Activated CD4-positive, alpha-beta T cell treated with anti-CD3 and anti-CD28 coated beads, Interleukin-10, Interleukin-2, amounts not matched to agents 100 ng/mL and 50 ng/mL, durations not matched to agents 16 hours and 8 hours (primary cell): ENCODE results near the gene NMU.
"Not testable (repeated sequence)": the region's sequence is repeated elsewhere in the genome, so short reads cannot be mapped to it uniquely, and the experiment has no call there.

Experiments
- DNase-seq: peaks from one replicate; pipeline ENCODE4 v3.0.0-alpha.2; 2020

The NMU gene

GRCh38 chr4:55618546-55619143, 17.5 kb downstream of the NMU start:
- no peak for DNase-seq

GRCh38 chr4:55617587-55618197, 18.4 kb downstream of the NMU start:
- DNase-seq: peak; percentile 63

- DNase-seq: no peak
These were observed 21.1 kb downstream of the NMU start for GRCh38 chr4:55615008-55615407.

DNA sequence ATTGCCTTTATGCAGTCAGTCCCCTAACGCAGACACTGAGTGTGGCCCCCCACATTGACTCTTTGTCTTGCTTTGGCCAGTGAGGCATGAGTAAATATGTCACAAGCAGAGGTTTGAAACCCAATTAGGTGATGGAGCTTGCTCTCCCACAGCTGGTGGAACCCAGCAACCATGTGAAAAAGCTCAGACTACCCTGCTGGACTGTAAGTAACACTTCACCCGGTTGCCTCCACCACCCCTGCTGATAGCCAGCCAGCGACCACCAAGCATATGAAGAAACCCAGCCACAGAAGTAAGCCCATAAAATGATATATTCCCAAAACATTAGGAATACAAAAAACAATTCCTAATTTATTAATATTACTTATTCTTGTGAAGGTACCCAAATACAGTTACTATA, 22.5 kb downstream of the NMU start:
- no peak for DNase-seq

DNA sequence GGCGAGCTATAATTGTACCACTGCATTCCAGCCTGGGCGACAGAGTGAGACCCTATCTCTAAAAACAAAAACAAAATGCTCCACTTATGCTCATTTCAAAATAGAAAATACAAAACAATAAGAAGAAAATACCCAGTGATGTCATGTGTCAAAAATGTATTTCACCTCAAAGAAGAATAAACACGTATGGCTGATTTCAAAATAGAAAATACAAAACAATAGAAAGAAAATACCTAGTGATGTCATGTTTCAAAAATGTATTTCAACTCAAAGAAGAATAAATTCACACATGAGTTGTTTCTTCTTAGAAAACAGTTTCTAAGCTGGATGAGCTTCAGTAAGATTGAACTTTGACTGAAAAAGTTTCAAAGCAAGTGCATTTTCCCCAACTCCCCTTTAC, 23.8 kb downstream of the NMU start:
- no peak for DNase-seq

GRCh38 chr4:55611358-55612059, 24.6 kb downstream of the NMU start:
- DNase-seq: no peak

GRCh38 chr4:55610381-55610780, 25.7 kb downstream of the NMU start:
- DNase-seq: no peak

- DNase-seq: no peak
These were observed 26.7 kb downstream of the NMU start for GRCh38 chr4:55609393-55609866.

DNA sequence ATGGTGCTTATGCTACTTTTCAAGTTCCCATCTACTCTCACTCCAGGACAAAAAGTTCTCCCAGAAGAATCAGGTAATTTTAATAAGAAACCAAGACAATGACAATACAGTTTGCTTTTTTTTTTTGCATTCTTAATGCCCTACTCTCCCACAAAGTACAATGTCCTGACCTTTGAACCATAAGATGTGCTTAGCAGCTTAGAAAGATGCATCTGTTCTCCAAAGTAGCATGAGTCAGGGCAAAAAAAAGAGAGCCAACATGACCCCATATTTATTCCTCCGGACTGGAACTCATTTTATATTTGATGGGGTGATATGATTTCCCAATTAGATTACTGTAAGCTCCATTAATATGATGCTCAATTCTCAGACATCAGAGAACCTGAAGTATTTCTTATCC, 27.5 kb downstream of the NMU start:
- no peak for DNase-seq

GRCh38 chr4:55604996-55605395, 31.1 kb downstream of the NMU start:
- no peak for DNase-seq

- no peak for DNase-seq
These were observed 35.5 kb downstream of the NMU start for GRCh38 chr4:55600640-55601039.

DNA sequence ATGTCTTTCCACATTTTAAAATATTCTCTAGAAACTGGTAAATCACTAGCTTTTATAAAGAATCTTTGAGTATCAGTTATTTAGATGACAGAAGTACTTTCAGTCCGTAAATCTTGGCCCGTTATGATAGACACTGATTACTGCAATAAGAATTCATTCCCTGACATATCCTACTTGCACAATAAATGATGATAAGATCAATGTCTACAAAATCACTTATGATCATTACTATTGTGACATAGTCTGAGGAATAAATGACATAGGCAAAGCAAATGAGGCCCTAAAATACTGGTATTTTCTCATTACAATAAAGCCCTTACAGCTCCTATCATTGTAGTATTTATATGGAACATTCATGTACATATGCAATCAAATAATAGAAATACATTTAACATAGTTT, 37.5 kb downstream of the NMU start:
- no peak for DNase-seq

GRCh38 chr4:55592014-55592413, 44.1 kb downstream of the NMU start, which contains the start of gene PDCL2:
Gene PDCL2, minus strand, starts transcription at chr4:55592245. Its CDS starts 136 bp downstream, at chr4:55592109.
- no peak for DNase-seq

DNA sequence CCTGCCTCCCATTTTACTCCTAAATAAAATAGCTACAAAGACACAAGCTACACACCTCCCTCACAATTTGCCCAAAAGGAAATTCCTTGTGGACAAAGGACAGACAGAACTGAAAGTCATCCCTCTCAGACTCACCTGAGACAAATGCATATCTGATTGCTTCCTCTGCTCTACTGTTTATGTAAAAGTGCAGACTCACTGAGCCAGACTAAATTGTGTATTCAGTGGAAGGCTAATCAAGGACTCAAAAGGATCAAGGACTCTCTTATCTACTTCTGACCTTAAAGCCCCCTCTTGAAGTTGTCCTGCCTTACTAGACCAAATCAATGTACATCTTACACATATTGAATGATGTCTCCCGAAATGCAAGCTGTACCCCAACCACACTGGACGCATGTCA, 47.9 kb downstream of the NMU start:
- DNase-seq: no peak

- DNase-seq: not testable (repeated sequence)
These were observed 53.3 kb downstream of the NMU start for GRCh38 chr4:55582773-55583172.

- DNase-seq: no peak
These were observed 57.6 kb downstream of the NMU start for GRCh38 chr4:55578341-55579010.

DNA sequence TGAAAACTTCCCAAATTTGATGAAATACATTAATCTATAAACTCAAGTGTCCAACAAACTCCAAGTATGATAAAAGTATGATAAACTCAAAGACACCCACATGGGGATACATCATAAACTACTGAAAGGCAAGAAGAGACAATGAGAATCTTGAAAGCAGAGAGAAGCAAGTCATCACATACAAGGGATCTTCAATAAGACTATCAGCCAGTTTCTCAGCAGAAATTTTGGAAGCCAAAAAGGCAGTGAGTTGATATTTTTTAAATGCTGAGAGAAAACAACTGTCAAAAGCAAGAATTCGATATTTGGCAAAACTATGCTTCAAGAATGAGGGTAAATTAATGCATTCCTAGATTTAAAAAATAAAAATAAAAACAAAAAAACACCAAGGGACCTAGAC, 60.6 kb downstream of the NMU start:
- DNase-seq: no peak

DNA sequence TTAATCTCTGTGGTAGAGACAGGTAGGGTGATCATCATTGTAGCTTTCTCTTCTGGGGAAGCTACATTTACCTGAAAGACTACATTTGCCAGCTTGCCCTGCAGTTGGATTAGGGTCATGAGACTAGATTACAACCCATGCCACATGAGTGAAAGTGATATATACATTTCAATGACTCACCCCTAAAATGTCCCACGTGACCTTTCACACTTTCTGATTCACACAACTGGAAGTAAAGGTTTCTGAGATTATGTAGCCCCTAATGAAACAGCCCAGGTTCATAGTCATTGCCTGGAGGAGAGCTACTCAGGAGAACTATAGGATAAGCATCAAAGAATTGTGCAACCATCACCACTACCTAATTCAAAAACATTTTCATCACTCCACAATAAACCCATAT, 61.8 kb downstream of the NMU start:
- DNase-seq: peak; percentile 41

- no peak for DNase-seq
These were observed 64.3 kb downstream of the NMU start for GRCh38 chr4:55571806-55572205.

DNA sequence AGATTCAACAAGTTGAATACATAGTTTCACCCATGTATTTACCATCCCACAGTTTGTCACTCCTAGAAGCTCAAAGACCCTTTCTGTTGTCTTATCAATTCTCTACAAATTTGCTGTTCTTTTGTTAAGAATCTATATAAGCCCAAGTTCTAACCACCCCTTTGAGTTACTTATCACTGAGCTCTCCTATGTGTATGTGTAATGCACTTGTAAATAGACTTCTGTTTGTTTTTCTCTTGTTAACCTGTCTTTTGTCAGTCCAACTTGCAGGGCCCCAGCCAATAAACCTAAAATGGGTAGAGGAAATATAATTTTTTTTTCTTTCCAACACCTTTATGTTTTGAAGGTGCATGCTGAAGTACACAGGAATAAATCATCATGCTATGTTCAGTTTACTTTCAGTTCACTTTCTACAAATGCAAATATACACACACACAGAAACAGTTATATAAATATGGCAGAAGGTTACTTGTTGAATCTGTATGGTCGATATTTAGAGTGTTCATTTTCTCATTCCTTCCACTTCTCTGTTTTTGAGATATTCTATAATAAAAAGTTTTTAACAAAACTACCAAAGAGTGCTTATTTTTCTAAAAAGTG, 67.1 kb downstream of the NMU start:
- no peak for DNase-seq

GRCh38 chr4:55561889-55562288, 74.2 kb downstream of the NMU start:
- DNase-seq: peak; percentile 58

GRCh38 chr4:55560096-55560495, 76.0 kb downstream of the NMU start:
- DNase-seq: no peak

DNA sequence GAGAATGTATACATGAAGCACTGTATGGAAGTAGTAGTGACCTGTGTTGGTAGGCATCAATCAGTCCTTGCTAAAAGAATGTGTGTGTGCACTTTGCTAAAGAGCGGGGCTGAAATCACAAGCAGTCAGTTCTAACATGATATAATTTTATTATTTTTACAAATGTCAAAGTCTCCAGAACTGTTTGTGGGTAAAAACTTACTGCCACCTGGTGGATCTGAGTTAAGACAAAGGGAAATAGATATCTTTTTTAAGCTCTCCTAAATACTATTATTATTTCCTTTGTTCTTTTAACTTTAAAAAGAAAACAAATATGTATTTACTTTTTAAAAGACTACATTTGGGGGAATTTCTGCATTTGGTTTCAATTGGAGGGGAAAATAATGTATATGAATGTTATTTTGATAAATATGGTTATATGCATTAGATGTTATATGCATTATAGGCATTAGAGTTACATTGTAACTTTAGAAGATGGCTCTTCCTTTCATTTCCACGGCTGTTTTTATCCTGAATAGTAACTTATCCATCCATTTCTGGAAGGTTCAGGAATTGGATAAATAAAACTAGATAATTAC, 81.6 kb downstream of the NMU start:
- peak; percentile 24 for DNase-seq
